Tibial artery (tissue), 4 donors: ENCODE data around the gene ITGA2.

ENCODE experiments used
- DNase-seq, 2 donors: peaks; one replicate each; pipeline ENCODE4 v3.0.0-alpha.2; 2019
- H3K27ac ChIP-seq, 2 donors: fragments of 200-600 bp; sonication (generic) in 1 of 2; 1 replicate in 1 of 2; 2 replicates in 1 of 2; pipeline ENCODE4 v1.5.1; 2018 to 2019; ENCODE audit warnings: mild to moderate bottlenecking in 1 of 2
- H3K27me3 ChIP-seq, 2 donors: fragments of 200-600 bp; sonication (generic) in 1 of 2; one replicate each; pipeline versions ENCODE4 v1.5.1 to v1.6.0; 2016 to 2019
- H3K36me3 ChIP-seq, 3 donors: fragments of 200-600 bp; sonication (generic) in 2 of 3; one replicate each; pipeline ENCODE4 v1.5.1; 2016 to 2019; ENCODE audit warnings: mild to moderate bottlenecking in 2 of 3
- H3K4me1 ChIP-seq, 4 donors: fragments of 200-600 bp; sonication (generic) in 2 of 4; 1 replicate in 3 of 4; 2 replicates in 1 of 4; pipeline ENCODE4 v1.5.1; 2016 to 2019
- H3K4me3 ChIP-seq, 2 donors: fragments of 200-600 bp; sonication (generic) in 1 of 2; 1 replicate in 1 of 2; 2 replicates in 1 of 2; pipeline ENCODE4 v1.5.1; 2018 to 2019; ENCODE audit warnings: mild to moderate bottlenecking in 2 of 2
- H3K9me3 ChIP-seq, 3 donors: fragments of 200-600 bp; sonication (generic) in 1 of 3; one replicate each; pipeline ENCODE4 v1.5.1; 2016 to 2019
- intact Hi-C: fragments of 100-400 bp; cut with DNase I; formaldehyde crosslinking; loops from one replicate; pipeline ENCODE4 v1.15.0; 2023; ENCODE audit warnings: low total_unique reads
- TF ChIP-seq, protein P1 (sequence below), 2 experiments: fragments of 200-600 bp in 1 of 2; fragments of 450-650 bp in 1 of 2; IDR thresholded peaks; one replicate each; pipeline ENCODE4 v1.5.1; 2017 to 2019; ENCODE audit warnings: antibody characterized with exemption in 2 of 2, mild to moderate bottlenecking in 1 of 2, moderate library complexity in 1 of 2

ITGA2 gene

DNA sequence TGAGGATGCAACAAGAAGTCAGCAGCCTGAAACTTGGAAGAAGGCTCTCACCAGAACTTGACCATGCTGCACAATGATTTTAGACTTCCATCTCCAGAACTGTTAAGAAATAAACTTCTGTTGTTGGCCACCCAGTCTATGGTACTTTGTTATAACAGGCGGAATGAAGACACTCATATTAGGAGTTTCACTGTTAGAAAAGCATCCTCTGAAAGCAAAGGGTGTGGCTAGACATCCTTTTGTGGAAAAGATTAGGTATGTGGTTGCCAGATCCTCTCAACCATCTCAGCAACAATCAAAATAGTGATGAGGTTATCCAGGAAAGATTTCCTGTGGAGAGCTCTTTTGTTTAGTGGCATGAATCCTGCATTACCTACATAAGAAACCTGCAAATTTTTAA, 20.7 kb downstream of the ITGA2 start:
- intact Hi-C loops = no loop called here
- DNase-seq = no peak
- H3K27ac ChIP-seq = no peak overlapping the region

GRCh38 chr5:53010814-53011213, 21.7 kb downstream of the ITGA2 start:
- Histone ChIP-seq H3K9me3 (no peaks in the 10 kb centered on the region), H3K27ac (no peak overlapping the region), H3K36me3 (no peaks in the 10 kb centered on the region), H3K4me1 (no peaks in the 10 kb centered on the region), H3K4me3 (no peak overlapping the region), H3K27me3 (no peaks in the 10 kb centered on the region)
- no peak for DNase-seq
- TF ChIP-seq, protein P1, sequence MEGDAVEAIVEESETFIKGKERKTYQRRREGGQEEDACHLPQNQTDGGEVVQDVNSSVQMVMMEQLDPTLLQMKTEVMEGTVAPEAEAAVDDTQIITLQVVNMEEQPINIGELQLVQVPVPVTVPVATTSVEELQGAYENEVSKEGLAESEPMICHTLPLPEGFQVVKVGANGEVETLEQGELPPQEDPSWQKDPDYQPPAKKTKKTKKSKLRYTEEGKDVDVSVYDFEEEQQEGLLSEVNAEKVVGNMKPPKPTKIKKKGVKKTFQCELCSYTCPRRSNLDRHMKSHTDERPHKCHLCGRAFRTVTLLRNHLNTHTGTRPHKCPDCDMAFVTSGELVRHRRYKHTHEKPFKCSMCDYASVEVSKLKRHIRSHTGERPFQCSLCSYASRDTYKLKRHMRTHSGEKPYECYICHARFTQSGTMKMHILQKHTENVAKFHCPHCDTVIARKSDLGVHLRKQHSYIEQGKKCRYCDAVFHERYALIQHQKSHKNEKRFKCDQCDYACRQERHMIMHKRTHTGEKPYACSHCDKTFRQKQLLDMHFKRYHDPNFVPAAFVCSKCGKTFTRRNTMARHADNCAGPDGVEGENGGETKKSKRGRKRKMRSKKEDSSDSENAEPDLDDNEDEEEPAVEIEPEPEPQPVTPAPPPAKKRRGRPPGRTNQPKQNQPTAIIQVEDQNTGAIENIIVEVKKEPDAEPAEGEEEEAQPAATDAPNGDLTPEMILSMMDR (IDR thresholded peaks at IDR 0.05) = no peak
- intact Hi-C loops = no loop called here

More for the DNA sequence above, 20.7 kb downstream of the ITGA2 start:
- no peaks in the 10 kb centered on the region for H3K9me3 ChIP-seq
- H3K4me1 ChIP-seq = no peaks in the 10 kb centered on the region
- H3K27me3 ChIP-seq = no peaks in the 10 kb centered on the region
- TF ChIP-seq, protein P1 (IDR thresholded peaks at IDR 0.05) = no peak
- H3K4me3 ChIP-seq = no peak overlapping the region
- H3K36me3 ChIP-seq = no peaks in the 10 kb centered on the region

GRCh38 chr5:53011233-53011632, 22.1 kb downstream of the ITGA2 start:
- Histone ChIP-seq H3K27me3 (no peaks in the 10 kb centered on the region), H3K27ac (no peak overlapping the region), H3K4me3 (no peak overlapping the region), H3K9me3 (no peaks in the 10 kb centered on the region), H3K4me1 (no peaks in the 10 kb centered on the region), H3K36me3 (no peaks in the 10 kb centered on the region)
- TF ChIP-seq, protein P1 (IDR thresholded peaks at IDR 0.05) = no peak
- intact Hi-C loops = no loop called here
- DNase-seq = no peak

DNA sequence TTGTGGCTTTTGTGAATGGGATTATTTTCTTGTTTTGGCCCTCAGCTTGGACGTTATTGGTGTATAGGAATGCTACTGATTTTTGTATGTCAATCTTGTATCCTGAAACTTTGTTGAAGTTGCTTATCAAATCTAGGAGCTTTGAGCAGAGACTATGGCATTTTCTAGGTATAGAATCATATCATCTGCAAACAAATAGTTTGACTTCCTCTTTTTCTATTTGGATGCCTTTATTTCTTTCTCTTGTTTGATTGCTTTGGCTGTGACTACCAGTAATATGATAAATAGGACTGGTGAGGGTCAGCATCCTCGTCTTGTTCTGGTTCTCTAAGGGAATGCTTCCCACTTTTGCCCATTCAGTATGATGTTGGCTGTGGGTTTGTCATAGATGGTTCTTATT, 24.7 kb downstream of the ITGA2 start:
- no peaks in the 10 kb centered on the region for H3K27me3 ChIP-seq
- TF ChIP-seq, protein P1 (IDR thresholded peaks at IDR 0.05) = no peak
- H3K4me3 ChIP-seq = no peak overlapping the region
- no peaks in the 10 kb centered on the region for H3K36me3 ChIP-seq
- no peaks in the 10 kb centered on the region for H3K4me1 ChIP-seq
- no peaks in the 10 kb centered on the region for H3K9me3 ChIP-seq
- intact Hi-C loops = no loop called here
- no peak overlapping the region for H3K27ac ChIP-seq
- DNase-seq = no peak

GRCh38 chr5:53017383-53017782, 28.2 kb downstream of the ITGA2 start:
- H3K9me3 ChIP-seq = no peaks in the 10 kb centered on the region
- H3K4me1 ChIP-seq = no peaks in the 10 kb centered on the region
- intact Hi-C loops = no loop called here
- no peak for DNase-seq
- TF ChIP-seq, protein P1 (IDR thresholded peaks at IDR 0.05) = no peak
- no peaks in the 10 kb centered on the region for H3K36me3 ChIP-seq
- H3K27me3 ChIP-seq = no peaks in the 10 kb centered on the region
- H3K27ac ChIP-seq = no peak overlapping the region
- no peak overlapping the region for H3K4me3 ChIP-seq

GRCh38 chr5:53017794-53018391, 28.7 kb downstream of the ITGA2 start:
- DNase-seq = no peak
- intact Hi-C loops = no loop called here
- Histone ChIP-seq H3K27ac (no peak overlapping the region), H3K9me3 (no peaks in the 10 kb centered on the region), H3K4me3 (no peak overlapping the region), H3K4me1 (no peaks in the 10 kb centered on the region), H3K36me3 (no peaks in the 10 kb centered on the region), H3K27me3 (no peaks in the 10 kb centered on the region)
- TF ChIP-seq, protein P1 (IDR thresholded peaks at IDR 0.05) = no peak
